GM21529 (cell line): ENCODE measurements around the gene TBL1XR1.
A peak's percentile ranks its signal among the peaks of the same experiment; 100 is the strongest.
"Not testable (repeated sequence)": the region's sequence is repeated elsewhere in the genome, so short reads cannot be mapped to it uniquely, and the experiment has no call there.

Experiments used
- ATAC-seq: cut with Tn5 transposase; IDR thresholded peaks from one replicate; pipeline ENCODE4 v1.9.1; 2021; ENCODE audit not compliant: unreplicated experiment

TBL1XR1 gene

GRCh38 chr3:177184602-177185001 lies 12.7 kb downstream of the TBL1XR1 start:
- peak; percentile 88 for ATAC-seq

DNA sequence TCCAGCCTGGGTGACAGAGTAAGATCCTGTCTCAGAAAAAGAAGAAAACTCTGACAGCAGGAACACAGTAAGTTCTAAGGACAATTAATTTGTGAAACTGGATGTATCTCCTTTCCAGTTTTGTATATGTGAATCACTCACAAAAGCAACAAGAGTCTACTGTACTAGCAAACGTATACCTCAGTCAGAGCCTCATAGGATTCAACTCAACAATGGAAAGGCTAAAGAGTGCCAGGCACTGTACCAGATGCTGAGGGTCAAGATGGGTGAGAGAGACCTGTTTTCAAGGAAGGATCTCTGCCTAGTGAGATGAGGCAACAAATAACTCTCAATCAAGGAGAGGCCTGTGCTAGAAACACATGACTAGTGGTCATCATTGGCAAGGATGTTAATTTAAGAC lies 14.9 kb downstream of the TBL1XR1 start:
- ATAC-seq = no peak

DNA sequence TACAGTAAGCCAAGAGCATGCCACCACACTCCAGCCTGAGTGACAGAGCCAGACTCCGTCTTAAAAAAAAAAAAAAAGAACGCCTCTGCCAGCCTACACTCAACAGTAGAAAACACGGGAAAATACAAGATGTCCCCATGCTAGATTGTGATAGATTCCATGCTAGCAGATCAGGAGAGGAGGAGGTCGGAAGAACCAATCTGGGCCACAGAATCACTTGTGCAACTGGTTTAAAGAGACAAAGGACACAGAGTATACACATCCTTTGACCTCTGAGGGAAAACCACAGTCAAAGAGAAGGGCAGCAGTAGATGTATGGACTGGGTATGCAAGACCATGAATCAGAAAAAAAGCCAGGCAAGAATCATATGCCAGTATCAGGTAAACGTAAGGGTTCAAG lies 15.9 kb downstream of the TBL1XR1 start:
- no peak for ATAC-seq

GRCh38 chr3:177180506-177180905 lies 16.8 kb downstream of the TBL1XR1 start:
- no peak for ATAC-seq

GRCh38 chr3:177179281-177180067 lies 17.8 kb downstream of the TBL1XR1 start:
- no peak for ATAC-seq

DNA sequence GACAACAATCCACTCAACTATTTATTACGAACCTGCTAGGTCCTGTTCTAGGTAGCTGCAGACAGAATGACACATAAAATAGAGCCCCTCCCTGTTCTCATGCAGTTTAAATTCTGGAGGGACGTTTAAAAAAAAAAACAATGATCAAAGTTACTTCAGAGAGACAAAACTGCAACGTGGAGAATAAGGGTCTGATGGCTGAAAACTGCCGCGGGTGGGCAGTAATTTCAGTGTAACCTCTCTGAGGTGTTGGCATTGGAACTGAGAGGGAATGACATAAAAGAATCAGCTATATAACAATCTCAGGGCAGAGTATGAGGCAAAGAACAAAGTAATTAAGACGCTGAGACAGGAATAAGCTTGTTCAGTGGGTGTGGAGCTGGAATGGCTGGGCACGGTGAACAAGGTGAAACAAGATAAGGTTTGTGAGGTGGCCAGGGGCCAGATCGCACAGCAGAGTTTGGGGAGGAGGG lies 19.5 kb downstream of the TBL1XR1 start:
- no peak for ATAC-seq

GRCh38 chr3:177174607-177175170 lies 22.6 kb downstream of the TBL1XR1 start:
- no peak for ATAC-seq

GRCh38 chr3:177169936-177170722 lies 27.2 kb downstream of the TBL1XR1 start:
- no peak for ATAC-seq

GRCh38 chr3:177168431-177168830 lies 28.9 kb downstream of the TBL1XR1 start:
- ATAC-seq = no peak

GRCh38 chr3:177162742-177163141 lies 34.5 kb downstream of the TBL1XR1 start:
- no peak for ATAC-seq

GRCh38 chr3:177161603-177162002 lies 35.7 kb downstream of the TBL1XR1 start:
- not testable (repeated sequence) for ATAC-seq

GRCh38 chr3:177158461-177158860 lies 38.8 kb downstream of the TBL1XR1 start:
- no peak for ATAC-seq

- ATAC-seq = no peak
Observed at GRCh38 chr3:177157492-177157891, 39.8 kb downstream of the TBL1XR1 start.

DNA sequence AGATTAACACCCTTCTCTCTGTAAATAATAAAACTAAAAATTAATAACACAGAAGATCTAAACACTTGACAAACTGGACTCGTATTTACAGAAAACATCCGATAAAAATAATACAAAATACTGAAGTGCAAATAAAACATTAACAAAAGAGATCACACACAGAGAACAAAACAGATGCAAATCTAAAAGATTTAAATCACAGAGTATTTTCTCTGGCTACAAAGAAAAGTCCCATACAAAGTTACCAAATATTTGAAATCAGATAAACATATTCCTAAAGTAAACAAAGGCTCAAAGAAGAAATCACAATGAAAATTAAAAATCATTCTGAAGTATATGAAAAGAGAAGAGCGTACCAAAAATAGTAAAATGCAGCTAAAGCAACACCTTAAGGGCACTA lies 42.5 kb downstream of the TBL1XR1 start:
- ATAC-seq = no peak

DNA sequence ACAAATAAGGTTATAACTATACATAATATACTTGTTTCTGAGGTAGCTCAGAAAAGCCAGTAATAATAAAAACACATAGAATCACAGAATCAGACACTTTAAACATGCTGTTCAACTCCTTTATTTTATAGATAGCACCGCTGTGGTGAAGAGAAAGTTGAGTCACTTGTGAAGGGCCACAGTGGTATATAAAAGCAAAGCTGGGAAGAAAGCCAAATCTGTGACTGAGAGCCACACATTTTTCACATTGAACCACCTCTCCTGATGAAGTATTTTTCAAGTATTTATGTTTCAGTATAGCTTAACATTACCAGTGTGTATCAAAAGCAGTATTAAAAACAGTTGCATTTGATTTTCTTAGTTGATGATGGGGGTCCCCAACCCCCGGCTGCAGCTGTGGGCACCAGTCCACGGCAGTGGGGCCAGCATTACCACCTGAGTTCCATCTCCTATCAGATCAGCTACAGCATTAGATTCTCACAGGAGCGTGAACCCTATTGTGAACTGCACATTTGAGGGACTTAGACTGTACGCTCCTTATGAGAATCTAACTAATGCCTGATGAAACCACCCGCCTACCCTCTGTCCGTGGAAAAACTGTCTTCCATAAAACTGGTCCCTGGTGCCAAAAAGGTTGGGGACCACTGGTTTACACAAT lies 46.2 kb downstream of the TBL1XR1 start:
- peak; percentile 85 for ATAC-seq

DNA sequence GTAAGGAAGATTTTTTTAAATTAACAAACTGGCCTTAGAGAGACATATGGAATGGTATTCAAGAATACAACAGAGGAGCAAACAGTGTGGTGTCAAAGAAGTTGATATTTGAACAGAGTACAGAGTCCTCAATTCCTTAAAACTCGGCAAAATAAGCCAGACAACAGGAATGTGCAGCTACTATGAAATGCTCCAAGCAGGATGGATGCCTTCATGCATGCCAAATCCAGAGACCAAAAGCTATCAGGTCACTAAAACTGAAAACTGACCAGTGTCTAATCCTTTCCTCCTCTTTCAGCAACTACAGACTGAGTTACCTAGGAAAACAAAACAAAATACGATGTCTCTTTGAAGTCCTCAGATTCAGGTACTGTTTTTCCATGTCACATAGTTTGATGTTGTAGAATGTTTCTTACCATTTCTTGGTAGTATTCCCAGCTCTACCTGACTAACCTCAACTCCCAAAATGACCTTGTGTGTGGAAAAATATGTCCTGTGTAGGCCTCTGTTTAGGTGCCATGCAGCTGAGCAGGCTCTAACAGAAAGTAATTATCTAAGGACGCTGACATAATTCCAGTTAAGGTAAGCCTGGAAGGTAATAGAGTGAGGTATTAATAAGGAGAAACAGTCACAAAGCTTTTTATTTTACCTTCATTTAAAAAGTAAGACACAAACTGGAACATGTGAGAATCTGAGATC lies 46.9 kb downstream of the TBL1XR1 start:
- no peak for ATAC-seq

DNA sequence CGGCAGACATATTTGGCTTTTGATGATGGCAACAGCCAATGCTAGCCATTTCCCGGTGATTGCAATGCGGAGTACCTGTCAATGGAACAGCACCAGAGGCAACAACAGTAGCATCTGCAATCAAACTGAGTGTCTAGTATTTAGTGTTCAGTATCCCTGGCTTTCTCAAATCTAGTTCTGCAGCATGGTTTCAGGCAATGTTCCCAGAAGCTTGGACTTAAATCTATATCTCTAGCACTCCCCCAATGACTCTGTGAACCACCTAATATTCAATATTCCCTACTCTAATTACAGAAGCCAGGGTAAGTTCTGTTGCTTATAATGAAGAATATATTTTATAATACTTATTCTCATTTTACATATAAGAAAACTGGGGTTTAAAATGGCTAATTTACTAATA lies 48.2 kb downstream of the TBL1XR1 start:
- ATAC-seq = no peak

DNA sequence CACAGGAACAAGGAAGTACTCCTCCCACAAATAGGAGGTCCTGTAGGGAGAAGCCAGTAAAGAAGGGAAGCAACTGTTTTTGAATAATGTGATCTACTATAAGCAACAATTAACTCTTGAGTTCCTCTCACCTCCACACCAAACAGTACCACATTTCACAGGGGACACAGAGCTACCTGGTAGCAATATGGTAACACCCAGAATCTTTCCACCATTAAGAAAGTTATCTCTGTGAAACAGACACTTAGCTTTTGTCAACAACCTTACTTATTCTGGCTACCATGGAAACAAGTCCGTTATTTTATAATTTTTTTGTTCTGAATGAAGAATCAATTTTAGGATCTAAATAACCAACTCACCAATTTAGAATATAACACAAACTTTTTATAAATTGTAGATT lies 49.5 kb downstream of the TBL1XR1 start:
- no peak for ATAC-seq

DNA sequence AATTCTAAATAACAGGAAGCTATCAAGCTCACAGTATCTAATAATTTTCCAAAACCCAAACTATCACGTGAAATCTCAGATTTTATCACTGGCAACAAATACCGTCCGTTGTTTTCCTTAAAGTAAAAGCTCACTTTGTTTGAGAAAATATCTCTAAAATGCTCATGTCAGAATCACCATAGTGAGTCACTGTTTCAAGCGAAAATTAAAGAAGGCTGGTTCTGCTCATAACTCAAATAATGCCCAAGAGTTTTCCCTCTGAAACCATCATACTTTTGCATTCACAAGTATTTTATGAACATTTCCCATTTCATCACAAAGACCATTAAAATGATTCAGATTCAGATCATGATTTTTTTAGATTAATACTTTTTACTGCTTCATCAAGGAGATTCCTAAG lies 50.6 kb downstream of the TBL1XR1 start:
- no peak for ATAC-seq

GRCh38 chr3:177145954-177146353 lies 51.3 kb downstream of the TBL1XR1 start:
- ATAC-seq = no peak

DNA sequence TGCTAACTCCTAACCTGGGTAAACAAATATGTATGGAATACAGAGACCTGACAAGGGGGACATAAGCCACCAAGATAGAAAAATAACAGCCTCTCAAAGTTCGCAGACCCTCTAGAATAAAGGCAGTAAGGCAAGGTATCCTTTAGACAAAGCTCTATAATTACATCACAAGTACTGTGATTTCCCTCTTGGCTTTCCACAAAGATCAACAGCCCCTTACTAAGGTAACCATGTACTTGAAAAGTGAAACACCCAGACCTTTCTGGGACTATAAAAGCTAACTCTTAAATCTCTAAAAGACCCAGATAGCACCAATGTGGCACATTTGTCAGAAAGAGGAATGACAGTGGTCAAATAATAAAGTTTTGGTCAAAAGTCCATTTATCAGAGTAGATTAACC lies 51.9 kb downstream of the TBL1XR1 start:
- ATAC-seq = peak; percentile 33
